Cardiac muscle cell (in vitro differentiated cells and primary cell): ENCODE results near the gene METTL1. TPM values are rescaled to one million over a fixed set of nuclear protein-coding genes. Genes with fewer than 3 reads are reported as not detected.

Source experiments
- DNase-seq, 2 donors: peaks; one replicate each; pipeline versions ENCODE4 v3.0.0 to v3.0.0-alpha.2; 2010 to 2017; ENCODE audit warnings: low read depth in 1 of 2, low spot score in 1 of 2
- H3K27ac ChIP-seq: fragments of 200-600 bp; sonication (generic); 2 replicates; pipeline ENCODE4 v1.5.1; 2016
- H3K27me3 ChIP-seq: fragments of 200-600 bp; sonication (generic); 2 replicates; pipeline ENCODE4 v1.6.0; 2016; ENCODE audit warnings: control low read depth
- H3K36me3 ChIP-seq: fragments of 200-600 bp; sonication (generic); 2 replicates; pipeline ENCODE4 v1.5.1; 2016; ENCODE audit warnings: control low read depth
- H3K4me1 ChIP-seq: fragments of 200-600 bp; sonication (generic); 2 replicates; pipeline ENCODE4 v1.8.1; 2017; ENCODE audit warnings: low read depth, mild to moderate bottlenecking, mixed run types
- H3K4me3 ChIP-seq: fragments of 200-600 bp; sonication (generic); 2 replicates; pipeline ENCODE4 v1.5.1; 2016; ENCODE audit warnings: mild to moderate bottlenecking
- H3K9me3 ChIP-seq: fragments of 200-600 bp; sonication (generic); 2 replicates; pipeline ENCODE4 v1.5.1; 2017; ENCODE audit warnings: low read depth, mild to moderate bottlenecking, control low read depth
- polyA plus RNA-seq: library from polyadenylated mRNA; unstranded; fragments of >200 nt; fragmentation: Nextera tagmentation; extraction: Ambion mirVana; gene quantifications from 2 replicates; pipeline ENCODE4 v1.2.1, GENCODE V29; 2016
- total RNA-seq: library from RNA; depleted of rRNA; stranded (reverse); fragments of >200 nt; gene quantifications from 2 replicates; pipeline ENCODE4 v1.2.3, GENCODE V29; 2016
- TF ChIP-seq, protein P1 (sequence below): IDR thresholded peaks from 2 replicates; pipeline ENCODE4 v1.5.1; 2012; ENCODE audit warnings: low read depth, mild to moderate bottlenecking, low read length

Gene METTL1
- total and polyA plus RNA-seq, 2 experiments from 2014 or later, result 8.1 to 21.6 TPM

DNA sequence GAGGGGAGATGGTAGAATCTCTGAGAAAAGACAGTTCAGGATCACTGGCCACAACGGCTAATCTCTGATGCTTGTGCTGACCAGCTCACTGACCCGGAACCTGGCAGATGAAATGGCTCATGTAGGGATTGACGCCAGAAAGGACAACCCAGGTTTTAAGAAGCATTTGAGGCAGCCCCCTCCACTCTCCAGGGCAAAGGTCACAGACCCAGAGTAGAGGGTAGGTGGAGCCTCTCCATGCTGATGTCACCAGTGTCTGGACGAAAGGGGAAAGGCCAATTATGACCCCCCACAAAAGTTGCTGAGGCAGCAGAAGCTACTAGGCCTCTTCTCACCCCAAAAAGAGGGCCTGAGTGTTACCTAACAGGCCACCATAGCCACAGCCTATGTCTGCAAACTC, 1.2 kb downstream of the METTL1 start:
- peaks cover 21% of the 10 kb centered on the region for H3K27me3 ChIP-seq
- no peak for DNase-seq
- H3K4me1 ChIP-seq, result peaks cover 4% of the 10 kb centered on the region
- no peak overlapping the region for H3K27ac ChIP-seq
- no peak overlapping the region for H3K4me3 ChIP-seq
- no peaks in the 10 kb centered on the region for H3K9me3 ChIP-seq
- no peaks in the 10 kb centered on the region for H3K36me3 ChIP-seq
- TF ChIP-seq, protein P1, sequence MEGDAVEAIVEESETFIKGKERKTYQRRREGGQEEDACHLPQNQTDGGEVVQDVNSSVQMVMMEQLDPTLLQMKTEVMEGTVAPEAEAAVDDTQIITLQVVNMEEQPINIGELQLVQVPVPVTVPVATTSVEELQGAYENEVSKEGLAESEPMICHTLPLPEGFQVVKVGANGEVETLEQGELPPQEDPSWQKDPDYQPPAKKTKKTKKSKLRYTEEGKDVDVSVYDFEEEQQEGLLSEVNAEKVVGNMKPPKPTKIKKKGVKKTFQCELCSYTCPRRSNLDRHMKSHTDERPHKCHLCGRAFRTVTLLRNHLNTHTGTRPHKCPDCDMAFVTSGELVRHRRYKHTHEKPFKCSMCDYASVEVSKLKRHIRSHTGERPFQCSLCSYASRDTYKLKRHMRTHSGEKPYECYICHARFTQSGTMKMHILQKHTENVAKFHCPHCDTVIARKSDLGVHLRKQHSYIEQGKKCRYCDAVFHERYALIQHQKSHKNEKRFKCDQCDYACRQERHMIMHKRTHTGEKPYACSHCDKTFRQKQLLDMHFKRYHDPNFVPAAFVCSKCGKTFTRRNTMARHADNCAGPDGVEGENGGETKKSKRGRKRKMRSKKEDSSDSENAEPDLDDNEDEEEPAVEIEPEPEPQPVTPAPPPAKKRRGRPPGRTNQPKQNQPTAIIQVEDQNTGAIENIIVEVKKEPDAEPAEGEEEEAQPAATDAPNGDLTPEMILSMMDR, result no peak

- Histone ChIP-seq H3K36me3 (no peaks in the 10 kb centered on the region), H3K27ac (no peak overlapping the region), H3K4me1 (peaks cover 4% of the 10 kb centered on the region), H3K4me3 (no peak overlapping the region), H3K9me3 (no peaks in the 10 kb centered on the region), H3K27me3 (peaks cover 33% of the 10 kb centered on the region)
- DNase-seq, result no peak
- TF ChIP-seq, protein P1, result no peak
These were observed 2.3 kb downstream of the METTL1 start for GRCh38 chr12:57769594-57769993.

DNA sequence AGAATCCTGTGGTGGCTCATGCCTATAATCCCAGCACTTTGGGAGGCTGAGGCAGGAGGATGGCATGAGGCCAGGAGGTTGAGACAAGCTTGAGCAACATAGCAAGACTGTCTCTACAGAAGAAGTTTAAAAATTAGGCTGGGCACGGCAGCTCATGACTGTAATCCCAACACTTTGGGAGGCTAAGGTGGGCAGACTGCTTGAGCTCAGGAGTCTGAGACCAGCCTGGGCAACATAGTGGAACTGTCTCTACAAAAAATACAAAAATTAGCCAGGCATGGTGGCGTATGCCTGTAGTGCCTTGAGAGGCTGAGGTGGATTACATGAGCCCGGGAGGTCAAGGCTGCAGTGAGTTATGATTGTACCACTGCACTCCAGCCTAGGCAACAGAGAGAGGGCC, 4.0 kb downstream of the METTL1 start:
- Histone ChIP-seq H3K27ac (no peak overlapping the region), H3K4me3 (no peak overlapping the region), H3K36me3 (no peaks in the 10 kb centered on the region), H3K9me3 (no peaks in the 10 kb centered on the region), H3K4me1 (peaks cover 4% of the 10 kb centered on the region), H3K27me3 (peaks cover 50% of the 10 kb centered on the region)
- DNase-seq, result no peak
- TF ChIP-seq, protein P1, result no peak

- DNase-seq, result no peak
- no peaks in the 10 kb centered on the region for H3K9me3 ChIP-seq
- H3K27me3 ChIP-seq, result peaks cover 56% of the 10 kb centered on the region
- H3K36me3 ChIP-seq, result no peaks in the 10 kb centered on the region
- H3K4me3 ChIP-seq, result no peak overlapping the region
- peaks cover 4% of the 10 kb centered on the region for H3K4me1 ChIP-seq
- no peak overlapping the region for H3K27ac ChIP-seq
- TF ChIP-seq, protein P1, result no peak
These were observed 4.6 kb downstream of the METTL1 start for GRCh38 chr12:57767305-57767698.

- TF ChIP-seq, protein P1, result peak; percentile 14
- no peaks in the 10 kb centered on the region for H3K9me3 ChIP-seq
- H3K4me1 ChIP-seq, result peaks cover 4% of the 10 kb centered on the region
- peak; percentile 45 to 59 for DNase-seq
- peaks cover 62% of the 10 kb centered on the region for H3K27me3 ChIP-seq
- peak within 1 kb of the TSS; percentile 9 for H3K4me3 ChIP-seq
- H3K36me3 ChIP-seq, result no peaks in the 10 kb centered on the region
- no peak within 1 kb of the TSS for H3K27ac ChIP-seq
These were observed 5.2 kb downstream of the METTL1 start, which contains the start of gene CYP27B1 for GRCh38 chr12:57766464-57767304. TSS of gene CYP27B1 (minus strand) at chr12:57767078. CDS start at chr12:57767041, 37 bp downstream.
